ENCODE results near the gene KCNQ1OT1.

The KCNQ1OT1 gene

GRCh38 chr11:2574553-2575535, 125.0 kb downstream of the KCNQ1OT1 start:
- no peak for FAIRE-seq
- no peak for DNase-seq (ENCODE audit: insufficient read length, low spot score)
- no peak for TF ChIP-seq POLR2A (IDR thresholded peaks at IDR 0.05; ENCODE audit: low read depth, low read length)

GRCh38 chr11:2574043-2574552, 125.7 kb downstream of the KCNQ1OT1 start:
- no peak for TF ChIP-seq POLR2A (IDR thresholded peaks at IDR 0.05; ENCODE audit: low read depth, low read length)
- no peak for DNase-seq (ENCODE audit: insufficient read length, low spot score)
- no peak for FAIRE-seq

GRCh38 chr11:2573240-2574042, 126.4 kb downstream of the KCNQ1OT1 start:
- TF ChIP-seq POLR2A (IDR thresholded peaks at IDR 0.05; ENCODE audit: low read depth, low read length), result no peak
- DNase-seq (ENCODE audit: insufficient read length, low spot score), result no peak
- no peak for FAIRE-seq

- no peak for TF ChIP-seq POLR2A (IDR thresholded peaks at IDR 0.05; ENCODE audit: low read depth, low read length)
- FAIRE-seq (no peak), DNase-seq (ENCODE audit: insufficient read length, low spot score) (no peak)
These were observed 127.1 kb downstream of the KCNQ1OT1 start for GRCh38 chr11:2572491-2573239.

- no peak for TF ChIP-seq POLR2A (IDR thresholded peaks at IDR 0.05; ENCODE audit: low read depth, low read length)
- DNase-seq (ENCODE audit: insufficient read length, low spot score) (no peak), FAIRE-seq (no peak)
These were observed 128.1 kb downstream of the KCNQ1OT1 start for GRCh38 chr11:2571598-2572281.

GRCh38 chr11:2570841-2571597, 128.8 kb downstream of the KCNQ1OT1 start:
- DNase-seq (ENCODE audit: insufficient read length, low spot score), result no peak
- FAIRE-seq, result no peak
- no peak for TF ChIP-seq POLR2A (IDR thresholded peaks at IDR 0.05; ENCODE audit: low read depth, low read length)

- FAIRE-seq, result no peak
- TF ChIP-seq POLR2A (IDR thresholded peaks at IDR 0.05; ENCODE audit: low read depth, low read length), result no peak
These were observed 129.5 kb downstream of the KCNQ1OT1 start for GRCh38 chr11:2570211-2570811.

GRCh38 chr11:2569731-2570210, 130.0 kb downstream of the KCNQ1OT1 start:
- DNase-seq (ENCODE audit: insufficient read length, low spot score) (no peak), FAIRE-seq (no peak)
- no peak for TF ChIP-seq POLR2A (IDR thresholded peaks at IDR 0.05; ENCODE audit: low read depth, low read length)

More at GRCh38 chr11:2570211-2570811, 129.5 kb downstream of the KCNQ1OT1 start:
- DNase-seq (ENCODE audit: insufficient read length, low spot score), result no peak

GRCh38 chr11:2569321-2569721, 130.5 kb downstream of the KCNQ1OT1 start:
- FAIRE-seq (no peak), DNase-seq (ENCODE audit: insufficient read length, low spot score) (no peak)
- no peak for TF ChIP-seq POLR2A (IDR thresholded peaks at IDR 0.05; ENCODE audit: low read depth, low read length)

- TF ChIP-seq POLR2A (IDR thresholded peaks at IDR 0.05; ENCODE audit: low read depth, low read length), result no peak
- DNase-seq (ENCODE audit: insufficient read length, low spot score), result no peak
- no peak for FAIRE-seq
These were observed 132.6 kb downstream of the KCNQ1OT1 start for GRCh38 chr11:2567026-2567671.

GRCh38 chr11:2566223-2567025, 133.4 kb downstream of the KCNQ1OT1 start:
- DNase-seq (ENCODE audit: insufficient read length, low spot score) (no peak), FAIRE-seq (no peak)
- TF ChIP-seq POLR2A (IDR thresholded peaks at IDR 0.05; ENCODE audit: low read depth, low read length), result no peak

Data from H54 (cell line).